Measurements from ENCODE around the gene RAMP1.

The RAMP1 gene

DNA sequence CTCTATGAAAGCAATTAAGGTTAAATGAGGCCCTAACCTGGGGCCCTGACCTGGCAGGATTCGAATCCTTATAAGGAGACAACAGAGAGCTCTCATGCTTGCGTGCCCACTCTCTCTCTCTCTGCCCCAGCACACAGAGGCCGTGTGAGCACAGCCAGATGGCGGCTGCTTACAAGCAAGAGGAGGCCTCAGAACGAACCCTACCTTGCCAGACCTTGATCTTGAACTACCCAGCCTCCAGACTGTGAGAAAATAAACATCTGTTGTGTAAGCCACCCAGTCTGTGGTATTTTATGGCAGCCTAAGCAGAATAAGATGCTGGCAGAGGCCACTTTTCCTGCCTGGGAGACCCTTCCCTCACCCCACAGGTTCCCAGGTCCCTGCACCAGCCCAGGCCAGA, 102.2 kb downstream of the RAMP1 start:
- Histone ChIP-seq H3K27me3 (ENCODE audit: control insufficient read depth in 5 of 5, insufficient read depth in 4 of 5, low read length in 5 of 5) (peaks cover 0 to 3% (median 0%) of the 10 kb centered on the region in 5 donors), H3K4me1 (ENCODE audit: control insufficient read depth in 5 of 5, insufficient read depth in 5 of 5, low read length in 5 of 5) (peaks cover 3 to 8% (median 6%) of the 10 kb centered on the region in 5 donors), H3K4me3 (ENCODE audit: low read depth in 1 of 5, low read length in 5 of 5) (no peak overlapping the region), H3K9ac (ENCODE audit: low read length in 5 of 5) (no peak overlapping the region), H3K9me3 (ENCODE audit: control insufficient read depth in 5 of 5, low read length in 5 of 5) (peaks cover 0 to 13% (median 11%) of the 10 kb centered on the region in 5 donors), H3K36me3 (ENCODE audit: control insufficient read depth in 5 of 5, insufficient read depth in 5 of 5, low read length in 5 of 5) (no peaks in the 10 kb centered on the region), H3K27ac (ENCODE audit: low read depth, low read length) (no peak overlapping the region)
